Glomerular visceral epithelial cell (primary cell): ENCODE data around the gene PRKCZ.

Experiments used
- DNase-seq: peaks from one replicate; pipeline ENCODE4 v3.0.0-alpha.2; 2016; ENCODE audit errors: extremely low spot score

The PRKCZ gene

DNA sequence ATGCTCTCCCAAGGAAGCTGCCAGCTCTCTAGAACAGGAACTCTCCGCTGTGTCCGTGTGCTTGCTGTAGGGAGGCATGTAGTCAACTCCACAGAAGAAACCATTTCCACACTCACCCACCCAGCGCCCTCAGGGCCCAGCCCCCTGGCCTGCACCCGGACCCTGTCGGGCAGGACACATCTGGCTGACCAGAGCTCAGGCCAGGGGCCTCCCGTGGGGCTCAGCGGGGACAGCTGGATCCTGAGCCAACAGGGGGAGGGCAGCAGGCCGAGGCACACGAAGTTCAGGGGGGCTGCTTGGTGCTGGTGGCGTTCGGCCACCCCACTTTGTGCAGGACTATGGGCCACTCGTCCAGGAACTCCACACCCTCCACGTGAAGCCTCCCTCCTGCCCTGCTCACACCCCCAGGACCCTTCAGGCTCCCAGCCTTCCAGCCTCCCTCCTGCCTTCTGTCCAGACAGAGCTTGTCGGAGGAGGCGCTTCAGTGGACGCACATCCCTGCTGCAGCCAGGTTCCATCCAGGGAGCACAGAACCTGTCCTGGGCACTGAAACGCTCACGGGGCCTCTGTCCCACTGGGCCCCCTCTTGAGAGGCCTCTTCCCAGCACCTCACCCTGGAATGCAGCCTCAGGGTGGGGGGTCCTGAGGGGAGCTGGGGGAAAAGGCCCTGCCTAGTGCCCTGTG lies 159.3 kb downstream of the PRKCZ start:
- no peak for DNase-seq

GRCh38 chr1:2210084-2210653 lies 160.0 kb downstream of the PRKCZ start:
- DNase-seq, result no peak

- DNase-seq, result no peak
Measured at GRCh38 chr1:2210786-2211185, 160.6 kb downstream of the PRKCZ start.

- DNase-seq, result no peak
Measured at GRCh38 chr1:2212274-2212531, 162.0 kb downstream of the PRKCZ start.

- peak; percentile 95 for DNase-seq
Measured at GRCh38 chr1:2212532-2213491, 162.6 kb downstream of the PRKCZ start.

DNA sequence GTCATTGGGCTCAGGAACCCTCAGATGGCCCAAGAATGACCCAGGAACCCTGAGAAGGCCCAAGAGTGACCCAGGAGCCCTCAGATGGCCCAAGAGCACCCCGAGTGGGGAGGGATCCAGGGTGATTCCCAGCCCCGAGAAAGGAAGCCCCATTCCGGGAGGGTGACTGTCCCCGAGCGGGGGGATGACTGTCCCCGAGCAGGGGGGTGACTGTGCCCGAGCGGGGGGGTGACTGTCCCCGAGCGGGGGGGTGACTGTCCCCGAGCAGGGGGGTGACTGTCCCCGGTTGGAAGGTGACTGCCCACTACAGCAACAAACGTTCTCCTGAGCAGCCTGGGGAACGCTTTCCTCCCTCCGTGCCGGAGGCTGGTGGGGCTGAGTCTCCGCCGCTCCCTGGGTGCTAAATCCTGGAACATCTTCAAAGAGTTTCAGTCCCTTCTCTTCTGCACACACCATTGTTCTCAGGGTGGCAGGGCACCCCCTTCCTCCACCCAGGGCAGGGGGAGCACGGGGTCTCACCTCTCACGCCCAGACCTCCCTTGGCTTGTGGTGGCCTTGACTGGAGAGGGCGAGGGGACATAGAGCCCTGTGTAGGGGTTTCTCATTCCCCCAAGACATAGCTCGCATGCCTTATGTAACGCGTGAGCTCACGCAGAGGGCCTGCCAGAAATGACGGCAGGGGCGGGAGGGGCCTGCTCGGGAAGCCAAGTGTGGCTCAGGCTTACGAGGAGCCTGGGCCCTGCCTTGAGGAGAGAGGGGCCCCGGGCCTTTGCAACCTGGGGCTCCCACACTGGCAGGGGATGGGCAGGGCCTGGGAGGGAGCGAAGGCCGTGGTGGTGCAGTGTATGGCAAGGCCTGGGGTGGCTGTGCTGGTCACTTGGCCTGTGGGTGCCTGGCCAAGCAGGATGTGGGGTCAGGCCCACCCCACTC lies 163.6 kb downstream of the PRKCZ start:
- DNase-seq, result no peak

DNA sequence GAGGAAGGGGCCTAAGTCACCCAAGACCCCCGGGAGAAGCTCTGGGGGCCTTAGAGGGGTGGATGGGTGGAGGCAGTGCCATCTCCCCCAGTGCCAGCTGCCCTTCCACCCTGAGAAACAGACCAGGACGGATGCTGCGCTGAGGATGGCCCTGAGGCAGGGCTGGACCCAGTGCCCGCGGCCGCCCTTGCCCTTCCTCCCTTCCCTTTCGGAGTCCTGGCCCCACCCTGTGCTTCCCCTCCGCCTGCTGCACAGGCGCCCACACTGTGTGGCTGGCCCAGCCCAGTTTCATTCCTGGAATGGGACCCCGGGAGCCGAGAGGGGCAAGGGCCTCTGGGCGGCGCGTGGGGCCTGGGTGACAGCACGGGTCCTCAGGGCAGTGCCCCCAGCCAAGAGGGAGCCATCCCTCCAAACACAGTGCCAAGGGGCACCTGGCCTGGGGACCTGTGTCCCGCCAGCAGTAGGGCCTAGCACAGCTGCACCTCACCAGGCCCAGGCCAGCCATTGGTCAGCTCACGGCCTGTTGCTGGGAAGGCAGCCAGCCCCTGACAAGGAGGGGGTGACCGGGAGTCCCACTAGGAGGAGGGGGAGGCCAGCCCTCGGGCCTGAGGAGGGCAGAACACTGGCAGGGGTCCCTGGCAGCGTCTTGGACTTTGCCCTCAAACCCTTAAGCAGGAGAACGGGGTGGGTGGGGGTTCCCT lies 164.5 kb downstream of the PRKCZ start:
- DNase-seq, result no peak

GRCh38 chr1:2215329-2215728 lies 165.1 kb downstream of the PRKCZ start:
- no peak for DNase-seq

- DNase-seq, result no peak
Measured at GRCh38 chr1:2215909-2216766, 165.9 kb downstream of the PRKCZ start.

GRCh38 chr1:2216767-2217058 lies 166.5 kb downstream of the PRKCZ start:
- no peak for DNase-seq

GRCh38 chr1:2221271-2221670 lies 171.1 kb downstream of the PRKCZ start:
- DNase-seq, result no peak

DNA sequence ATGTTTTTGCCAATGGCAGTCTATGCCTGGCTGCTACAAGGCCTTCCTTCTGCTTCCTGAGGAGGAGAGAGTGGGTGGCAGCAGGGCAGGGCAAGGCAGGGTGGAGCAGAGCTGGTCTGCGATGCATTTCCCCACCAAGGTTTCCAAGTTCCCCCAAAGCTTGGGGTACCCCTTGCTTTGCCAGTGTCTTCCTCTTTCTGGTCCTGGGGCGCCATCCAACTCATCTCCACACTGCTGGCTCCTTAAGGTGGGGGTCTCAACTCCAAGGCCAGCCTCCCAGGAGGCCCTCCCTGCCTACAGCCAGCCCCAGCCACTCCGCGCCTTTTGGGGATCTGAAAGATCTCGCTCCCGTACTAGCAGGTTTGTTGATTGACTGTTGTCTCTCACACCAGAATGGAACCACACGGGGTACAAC lies 174.0 kb downstream of the PRKCZ start:
- DNase-seq, result no peak

DNA sequence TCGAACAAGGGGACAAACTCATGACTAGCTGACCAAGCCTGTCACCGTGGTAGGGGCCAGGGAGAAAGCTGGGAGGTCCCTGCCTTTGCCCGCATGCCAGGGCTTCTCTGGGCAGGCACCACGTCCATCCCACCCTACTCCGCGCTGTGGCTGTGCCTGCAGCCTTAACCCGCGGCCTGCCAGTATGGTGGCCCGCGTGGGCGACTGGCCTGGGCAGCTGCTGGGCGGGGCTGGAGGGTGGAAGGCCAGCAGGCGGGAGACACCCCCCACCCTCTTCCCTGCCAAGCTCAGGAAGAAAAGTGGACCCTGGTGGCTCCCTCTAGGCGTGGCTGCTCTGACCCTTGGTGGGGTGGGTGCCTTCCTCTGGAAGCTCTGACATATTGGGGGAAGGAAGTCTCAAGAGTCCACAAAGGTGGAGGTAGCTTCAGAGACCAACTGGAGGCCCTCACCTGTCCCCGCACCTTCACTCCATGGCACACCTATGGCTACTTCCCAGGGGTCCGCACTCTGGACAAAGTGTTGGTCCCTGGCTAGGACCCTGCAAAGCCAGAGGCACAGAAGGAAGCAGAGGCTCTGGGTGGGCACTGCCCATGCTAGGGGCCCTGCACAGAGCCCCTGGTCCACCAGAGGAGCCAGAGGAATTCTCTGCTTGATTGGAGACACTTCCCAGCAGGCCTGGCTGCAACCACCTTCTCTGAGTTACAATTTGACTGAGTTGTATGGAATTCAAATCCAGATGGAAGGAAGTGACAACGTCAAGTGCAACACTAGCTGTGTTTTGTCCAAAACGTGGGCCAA lies 174.6 kb downstream of the PRKCZ start:
- DNase-seq, result no peak

DNA sequence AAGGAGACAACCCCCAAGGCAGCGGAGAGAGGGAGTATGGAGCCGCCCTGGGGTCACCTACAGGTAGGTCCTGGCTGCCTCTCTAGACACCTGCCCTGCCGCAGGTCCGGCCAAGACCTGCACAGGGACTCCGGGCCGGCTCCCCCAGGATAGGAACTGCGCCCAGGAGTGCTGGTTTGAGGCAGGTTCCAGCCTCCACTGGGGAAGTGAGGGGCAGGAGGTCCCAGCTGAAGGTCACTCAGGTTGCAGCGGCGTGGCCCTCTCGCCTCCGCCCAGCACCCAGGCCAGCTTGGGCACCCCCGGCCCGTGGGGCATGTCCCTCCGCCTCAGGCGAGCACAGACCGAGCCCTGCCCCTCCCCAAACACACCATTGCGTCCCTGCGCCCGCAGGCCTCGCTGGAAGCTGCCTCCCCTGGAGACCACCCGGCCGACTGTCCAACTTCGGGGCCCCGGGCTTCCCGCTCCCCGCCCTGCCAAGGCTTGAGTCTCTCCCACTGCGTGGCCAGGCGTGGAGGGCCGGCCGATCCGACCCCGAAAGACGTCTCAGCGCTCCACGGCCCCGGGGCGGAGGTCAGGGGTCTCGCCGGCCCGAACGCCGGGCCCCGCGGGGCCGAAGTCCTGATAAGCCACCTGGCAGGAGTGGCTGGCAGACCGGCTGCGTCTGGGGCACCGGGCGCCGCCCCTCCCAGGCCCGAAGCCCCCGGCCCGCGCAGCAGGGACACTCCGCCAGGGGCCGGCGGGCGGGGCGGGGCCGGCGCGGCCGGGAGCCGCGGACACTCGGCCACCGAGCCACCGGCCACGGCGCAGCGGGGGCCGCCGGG lies 176.5 kb downstream of the PRKCZ start:
- DNase-seq, result no peak

- DNase-seq, result peak; percentile 99
Measured at GRCh38 chr1:2227346-2228156, 177.3 kb downstream of the PRKCZ start.

DNA sequence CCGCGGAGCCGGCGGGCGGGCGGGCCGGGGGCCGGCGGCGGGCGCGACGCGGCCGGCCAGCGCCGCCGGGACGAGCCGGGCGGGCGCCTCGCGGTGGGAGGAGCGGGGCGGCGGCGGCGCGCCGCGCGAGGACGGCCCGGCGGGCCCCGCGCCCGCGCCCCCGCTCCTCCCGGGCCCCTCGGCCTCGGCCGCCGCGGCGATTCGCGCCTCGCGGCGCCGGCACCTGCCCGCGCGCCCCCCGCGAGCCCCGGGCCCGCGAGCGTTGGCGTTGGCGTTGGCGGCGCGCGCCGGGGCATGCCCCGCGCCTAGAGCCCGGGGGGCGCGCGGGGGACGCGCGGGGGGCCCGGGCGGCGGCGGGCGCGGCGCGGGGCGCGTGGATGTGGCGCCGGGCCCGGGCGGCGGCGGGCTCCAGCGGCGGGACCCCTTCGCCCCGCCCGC lies 178.0 kb downstream of the PRKCZ start, which contains the start of gene SKI:
Gene SKI, plus strand, starts transcription at position 163 of the 438 bp plus-strand sequence. CDS start 448 bp downstream, outside the sequence.
- no peak for DNase-seq

DNA sequence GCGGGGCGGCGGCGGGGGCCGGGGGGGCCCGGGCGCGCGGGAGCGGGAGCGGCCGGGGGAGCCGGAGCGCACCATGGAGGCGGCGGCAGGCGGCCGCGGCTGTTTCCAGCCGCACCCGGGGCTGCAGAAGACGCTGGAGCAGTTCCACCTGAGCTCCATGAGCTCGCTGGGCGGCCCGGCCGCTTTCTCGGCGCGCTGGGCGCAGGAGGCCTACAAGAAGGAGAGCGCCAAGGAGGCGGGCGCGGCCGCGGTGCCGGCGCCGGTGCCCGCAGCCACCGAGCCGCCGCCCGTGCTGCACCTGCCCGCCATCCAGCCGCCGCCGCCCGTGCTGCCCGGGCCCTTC lies 178.5 kb downstream of the PRKCZ start:
- DNase-seq, result peak; percentile 33
